Skeletal muscle tissue (tissue), 4 donors: ENCODE measurements around the gene DNAJC18. TPM values are rescaled to one million over a fixed set of nuclear protein-coding genes. Genes with fewer than 3 reads are reported as not detected.

ENCODE experiments used
- H3K27ac ChIP-seq: one replicate; pipeline ENCODE4 v1.7.0; 2013; ENCODE audit warnings: mild to moderate bottlenecking, low read depth, low read length, inconsistent platforms
- H3K27me3 ChIP-seq, 3 donors: one replicate each; pipeline ENCODE4 v1.7.0; 2013; ENCODE audit warnings: low read length in 3 of 3; ENCODE audit not compliant: control insufficient read depth in 3 of 3, insufficient read depth in 3 of 3
- H3K36me3 ChIP-seq, 3 donors: one replicate each; pipeline ENCODE4 v1.7.0; 2013; ENCODE audit warnings: low read length in 3 of 3; ENCODE audit not compliant: control insufficient read depth in 3 of 3, insufficient read depth in 3 of 3
- H3K4me1 ChIP-seq, 3 donors: one replicate each; pipeline ENCODE4 v1.7.0; 2013; ENCODE audit warnings: low read length in 3 of 3, mild to moderate bottlenecking in 3 of 3; ENCODE audit not compliant: control insufficient read depth in 3 of 3, insufficient read depth in 3 of 3
- H3K4me3 ChIP-seq, 3 donors: one replicate each; pipeline ENCODE4 v1.7.0; 2013; ENCODE audit warnings: low read length in 3 of 3
- H3K9ac ChIP-seq, 3 donors: one replicate each; pipeline ENCODE4 v1.7.0; 2013; ENCODE audit warnings: low read length in 3 of 3, mild to moderate bottlenecking in 3 of 3, moderate library complexity in 2 of 3, low read depth in 1 of 3
- H3K9me3 ChIP-seq, 3 donors: one replicate each; pipeline ENCODE4 v1.7.0; 2013; ENCODE audit warnings: low read length in 3 of 3; ENCODE audit not compliant: control insufficient read depth in 3 of 3
- total RNA-seq: library from RNA; depleted of rRNA; stranded (reverse); fragments of >200 nt; gene quantifications from one replicate; pipeline ENCODE4 v1.2.3, GENCODE V29; 2014
- donor health status: Osteomylitis.

Gene DNAJC18
- total RNA-seq, 1 donor from 2014 or later, result 16.2 TPM

DNA sequence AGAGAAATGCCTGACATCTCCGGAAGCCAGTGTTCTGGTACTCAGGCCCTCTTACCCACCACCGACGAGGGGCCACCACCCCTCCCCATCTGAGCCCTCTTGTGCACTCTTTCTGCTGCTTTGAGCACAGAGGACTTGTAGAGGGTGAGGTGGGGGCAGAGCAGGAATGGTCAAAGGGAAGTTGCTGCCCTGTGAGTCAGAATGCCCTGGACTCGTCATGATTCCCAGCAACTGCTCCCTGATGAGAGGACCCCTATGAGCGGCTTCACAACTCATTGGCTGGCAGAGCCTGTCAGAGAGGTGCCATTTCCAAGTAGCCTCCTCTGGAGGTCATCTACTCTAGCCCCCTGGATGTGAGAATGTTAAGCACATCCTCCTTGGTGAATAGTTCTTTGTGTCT, 22.4 kb upstream of the DNAJC18 start:
- peak overlapping the region in 2 of 3 donors; percentile 58 to 65 for H3K9ac ChIP-seq
- peaks cover 0 to 2% (median 0%) of the 10 kb centered on the region in 3 donors for H3K36me3 ChIP-seq
- peak overlapping the region; percentile 51 to 69 (median 60) for H3K4me3 ChIP-seq
- H3K27ac ChIP-seq, result peak overlapping the region; percentile 80
- H3K27me3 ChIP-seq, result no peaks in the 10 kb centered on the region
- H3K9me3 ChIP-seq, result no peaks in the 10 kb centered on the region
- H3K4me1 ChIP-seq, result peaks cover 0 to 4% (median 0%) of the 10 kb centered on the region in 3 donors

- Histone ChIP-seq H3K9me3 (no peaks in the 10 kb centered on the region), H3K9ac (peak overlapping the region in 2 of 3 donors; percentile 27 to 58), H3K36me3 (peaks cover 0 to 3% (median 0%) of the 10 kb centered on the region in 3 donors), H3K4me1 (peaks cover 0 to 4% (median 0%) of the 10 kb centered on the region in 3 donors), H3K27ac (peak overlapping the region; percentile 80), H3K27me3 (no peaks in the 10 kb centered on the region), H3K4me3 (peak overlapping the region; percentile 51 to 60 (median 54))
These were observed 21.9 kb upstream of the DNAJC18 start for GRCh38 chr5:139461176-139461575.

GRCh38 chr5:139460455-139460854, 21.1 kb upstream of the DNAJC18 start:
- H3K4me3 ChIP-seq, result peak overlapping the region in 1 of 3 donors; percentile 54
- H3K9me3 ChIP-seq, result no peaks in the 10 kb centered on the region
- peaks cover 0 to 3% (median 0%) of the 10 kb centered on the region in 3 donors for H3K36me3 ChIP-seq
- peaks cover 0 to 4% (median 0%) of the 10 kb centered on the region in 3 donors for H3K4me1 ChIP-seq
- H3K9ac ChIP-seq, result no peak overlapping the region
- H3K27ac ChIP-seq, result no peak overlapping the region
- no peaks in the 10 kb centered on the region for H3K27me3 ChIP-seq

DNA sequence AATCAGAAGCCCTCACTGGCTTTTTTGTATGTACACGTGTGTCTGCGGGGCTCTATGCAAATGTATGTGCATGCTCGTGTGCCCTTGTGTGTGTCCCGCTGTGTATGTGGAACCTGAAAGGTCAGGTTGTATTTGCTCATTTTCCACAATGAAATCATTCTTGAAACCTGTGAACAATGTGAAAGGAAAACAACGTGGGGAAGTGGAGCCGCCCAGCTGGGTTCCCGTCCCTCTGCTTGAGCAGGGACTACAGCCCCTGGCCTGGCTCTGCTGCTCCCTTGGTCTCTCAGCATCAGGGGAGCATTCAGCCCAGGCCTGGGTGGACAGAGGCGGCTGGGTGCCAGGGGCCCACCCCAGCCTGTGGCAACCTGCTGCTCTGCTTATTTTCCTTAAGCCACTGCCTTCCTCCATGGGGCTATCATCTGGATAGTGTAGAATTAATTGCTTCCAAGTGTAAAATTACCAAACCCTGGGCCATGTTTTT, 20.2 kb upstream of the DNAJC18 start:
- Histone ChIP-seq H3K4me3 (no peak overlapping the region), H3K9ac (peak overlapping the region in 1 of 3 donors; percentile 16), H3K27me3 (no peaks in the 10 kb centered on the region), H3K4me1 (peaks cover 0 to 4% (median 0%) of the 10 kb centered on the region in 3 donors), H3K9me3 (no peaks in the 10 kb centered on the region), H3K27ac (peak overlapping the region; percentile 56), H3K36me3 (peaks cover 0 to 3% (median 0%) of the 10 kb centered on the region in 3 donors)

- Histone ChIP-seq H3K9ac (peak overlapping the region in 1 of 3 donors; percentile 20), H3K4me3 (no peak overlapping the region)
These were observed 19.5 kb upstream of the DNAJC18 start for GRCh38 chr5:139458580-139459407.

DNA sequence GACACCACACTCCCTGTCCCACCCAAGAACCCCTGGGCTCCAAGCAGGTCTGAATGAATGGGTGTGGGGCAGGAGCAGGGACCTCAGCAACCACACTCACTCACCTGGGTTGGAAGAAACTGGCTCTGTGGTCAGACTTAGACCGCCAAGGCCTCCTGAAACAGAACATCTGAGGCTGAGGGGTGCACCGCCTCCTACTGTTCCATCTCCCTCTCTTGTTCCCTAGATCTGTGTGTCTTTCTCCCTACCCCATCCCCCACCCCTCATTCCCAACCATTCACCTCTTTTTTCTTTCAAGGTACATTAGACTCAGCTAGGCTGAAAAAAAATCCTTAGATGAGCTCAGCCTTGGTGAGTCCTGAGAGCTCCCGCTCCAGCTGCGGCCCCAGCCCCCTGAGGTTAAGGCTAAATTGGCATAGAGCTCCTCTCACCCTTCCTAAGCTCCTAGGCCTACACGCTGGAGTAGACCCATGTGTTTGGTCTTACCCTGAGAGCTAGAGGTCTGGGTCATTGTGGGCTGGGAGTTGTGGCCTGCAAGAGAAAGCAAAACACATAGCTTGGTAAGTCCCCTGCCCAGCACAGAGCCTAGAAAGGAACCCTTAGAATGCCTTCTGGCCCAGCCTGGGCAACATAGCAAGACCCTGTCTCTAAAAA, 18.5 kb upstream of the DNAJC18 start:
- no peaks in the 10 kb centered on the region for H3K27me3 ChIP-seq
- peaks cover 0 to 3% (median 0%) of the 10 kb centered on the region in 3 donors for H3K36me3 ChIP-seq
- no peak overlapping the region for H3K9ac ChIP-seq
- no peak overlapping the region for H3K27ac ChIP-seq
- peaks cover 0 to 4% (median 0%) of the 10 kb centered on the region in 3 donors for H3K4me1 ChIP-seq
- H3K4me3 ChIP-seq, result no peak overlapping the region
- H3K9me3 ChIP-seq, result no peaks in the 10 kb centered on the region

More at GRCh38 chr5:139458580-139459407, 19.5 kb upstream of the DNAJC18 start:
- Histone ChIP-seq H3K27me3 (no peaks in the 10 kb centered on the region), H3K36me3 (peaks cover 0 to 3% (median 0%) of the 10 kb centered on the region in 3 donors), H3K9me3 (no peaks in the 10 kb centered on the region), H3K27ac (peak overlapping the region; percentile 56), H3K4me1 (peaks cover 0 to 4% (median 0%) of the 10 kb centered on the region in 3 donors)

GRCh38 chr5:139457241-139457640, 17.9 kb upstream of the DNAJC18 start:
- Histone ChIP-seq H3K4me1 (peaks cover 0 to 4% (median 0%) of the 10 kb centered on the region in 3 donors), H3K9ac (no peak overlapping the region), H3K27me3 (no peaks in the 10 kb centered on the region), H3K27ac (no peak overlapping the region), H3K4me3 (no peak overlapping the region), H3K36me3 (peaks cover 0 to 3% (median 0%) of the 10 kb centered on the region in 3 donors), H3K9me3 (no peaks in the 10 kb centered on the region)

- no peak overlapping the region for H3K9ac ChIP-seq
- H3K27me3 ChIP-seq, result no peaks in the 10 kb centered on the region
- no peaks in the 10 kb centered on the region for H3K9me3 ChIP-seq
- H3K4me1 ChIP-seq, result peaks cover 0 to 4% (median 0%) of the 10 kb centered on the region in 3 donors
- H3K4me3 ChIP-seq, result no peak overlapping the region
- H3K36me3 ChIP-seq, result peaks cover 0 to 3% (median 0%) of the 10 kb centered on the region in 3 donors
- no peak overlapping the region for H3K27ac ChIP-seq
These were observed 17.5 kb upstream of the DNAJC18 start for GRCh38 chr5:139456776-139457175.

GRCh38 chr5:139454568-139455290, 15.4 kb upstream of the DNAJC18 start:
- Histone ChIP-seq H3K36me3 (peaks cover 0 to 3% (median 0%) of the 10 kb centered on the region in 3 donors), H3K9me3 (no peaks in the 10 kb centered on the region), H3K4me3 (no peak overlapping the region), H3K27ac (no peak overlapping the region), H3K9ac (no peak overlapping the region), H3K4me1 (peaks cover 0 to 4% (median 0%) of the 10 kb centered on the region in 3 donors), H3K27me3 (no peaks in the 10 kb centered on the region)
